ENCODE measurements around the gene PDRG1. TPM values are rescaled to one million over a fixed set of nuclear protein-coding genes. Genes with fewer than 3 reads are reported as not detected.

Gene PDRG1
- total RNA-seq, 1 donor from 2014 or later = 15.8 TPM

GRCh38 chr20:31967830-31968249, 16.0 kb upstream of the PDRG1 start, which contains the start of gene XKR7:
TSS of gene XKR7 (plus strand) at chr20:31968151. CDS start at chr20:31968176, 25 bp downstream.
- DNase-seq (ENCODE audit: extremely low read depth, low read depth, low spot score) = no peak

DNA sequence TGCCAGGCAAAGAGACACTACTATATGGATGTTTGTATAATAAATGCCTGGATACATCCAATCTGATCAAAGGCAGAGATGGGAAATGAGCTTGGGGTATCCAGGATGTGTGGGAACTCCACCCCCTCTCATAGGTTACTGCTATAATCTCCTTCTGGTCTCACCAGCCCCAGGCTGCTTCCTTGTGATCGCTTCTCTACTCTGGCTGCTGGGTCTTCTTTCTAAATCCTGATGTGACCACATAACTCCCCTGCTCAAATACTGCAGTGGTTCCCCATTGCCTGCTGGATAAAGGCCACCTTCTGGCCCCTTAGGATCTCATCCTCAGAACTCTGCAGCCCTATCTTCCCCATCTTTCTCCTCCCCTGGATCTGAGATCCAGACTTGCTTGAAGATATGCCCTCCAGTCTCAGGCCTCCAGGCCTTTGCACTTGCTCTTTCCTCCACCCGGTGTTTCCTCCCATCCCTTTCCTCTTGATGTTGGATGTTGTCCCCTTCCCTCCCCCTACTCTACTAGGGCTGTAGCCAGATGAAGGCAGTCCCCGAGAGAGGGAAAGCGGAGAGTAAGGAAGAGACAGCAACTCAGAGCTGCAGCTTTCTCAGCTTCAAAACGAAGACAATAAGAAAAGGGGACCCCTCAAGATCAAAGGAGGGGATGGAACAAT, 15.3 kb upstream of the PDRG1 start:
- no peak for DNase-seq (ENCODE audit: extremely low read depth, low read depth, low spot score)

DNA sequence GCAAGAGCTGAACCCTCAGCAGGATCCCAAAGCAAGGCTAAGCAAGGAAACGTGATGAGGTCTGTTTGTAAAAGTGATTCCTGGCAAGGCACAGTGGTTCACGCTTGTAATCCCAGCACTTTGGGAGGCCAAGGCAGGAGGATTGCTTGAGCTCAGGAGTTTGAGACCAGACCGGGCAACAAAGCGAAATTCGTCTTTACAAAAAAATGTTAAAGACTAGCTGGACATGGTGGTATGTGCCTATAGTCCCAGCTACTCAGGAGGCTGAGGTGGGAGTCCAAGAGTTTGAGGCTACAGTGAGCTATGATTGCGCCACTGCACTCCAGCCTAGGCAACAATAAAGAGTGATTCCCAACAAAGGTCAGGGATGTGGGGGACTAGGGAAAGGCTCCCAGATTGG, 12.0 kb upstream of the PDRG1 start:
- DNase-seq (ENCODE audit: extremely low read depth, low read depth, low spot score) = no peak

- no peak for DNase-seq (ENCODE audit: extremely low read depth, low read depth, low spot score)
These were observed 10.9 kb upstream of the PDRG1 start for GRCh38 chr20:31962761-31963160.

DNA sequence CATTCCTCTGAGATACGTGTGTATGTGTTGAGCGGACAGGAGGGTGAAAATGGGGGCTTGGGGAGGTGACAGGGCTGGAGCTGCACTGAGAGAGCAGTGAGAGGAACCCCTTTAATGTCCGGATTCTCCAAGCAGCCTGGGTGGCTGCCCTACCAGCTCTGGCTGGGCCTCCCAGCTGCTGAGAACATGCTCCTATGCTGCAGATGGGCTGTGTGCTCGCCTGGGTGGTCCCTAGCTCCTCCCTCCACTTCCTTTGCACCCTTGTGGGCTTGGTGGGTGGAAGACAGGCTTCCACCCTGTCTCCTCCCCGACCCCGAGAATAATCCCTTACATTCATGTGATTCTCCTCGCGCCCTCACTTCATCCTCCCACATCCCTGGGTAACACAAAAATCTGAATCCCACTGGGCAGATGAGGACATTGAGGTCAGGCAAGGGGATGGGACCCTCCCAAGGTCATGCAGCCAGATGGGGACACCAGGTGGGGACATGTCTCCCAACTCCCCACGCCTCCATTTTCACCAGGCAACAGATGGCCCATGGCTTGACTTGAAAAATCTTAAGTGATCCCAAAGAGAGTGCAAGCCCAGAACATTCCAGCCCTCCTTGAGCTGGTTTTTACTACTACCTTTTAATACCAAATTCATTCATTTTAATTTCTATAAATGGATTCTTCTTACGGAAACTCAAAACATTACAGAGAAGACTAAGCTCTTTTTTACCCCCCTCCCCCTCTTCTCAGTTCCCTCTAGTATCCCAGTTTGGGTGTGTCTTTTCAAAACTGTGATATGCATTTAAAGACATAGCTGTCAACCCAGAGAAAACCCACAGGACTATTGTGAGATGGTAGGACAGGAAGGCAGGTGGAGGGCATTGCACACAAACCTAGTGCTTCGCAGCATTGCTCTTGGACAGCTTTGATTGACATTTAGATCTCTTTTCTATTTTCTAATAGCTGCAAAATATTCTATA, 5.0 kb upstream of the PDRG1 start:
- DNase-seq (ENCODE audit: extremely low read depth, low read depth, low spot score) = no peak

DNA sequence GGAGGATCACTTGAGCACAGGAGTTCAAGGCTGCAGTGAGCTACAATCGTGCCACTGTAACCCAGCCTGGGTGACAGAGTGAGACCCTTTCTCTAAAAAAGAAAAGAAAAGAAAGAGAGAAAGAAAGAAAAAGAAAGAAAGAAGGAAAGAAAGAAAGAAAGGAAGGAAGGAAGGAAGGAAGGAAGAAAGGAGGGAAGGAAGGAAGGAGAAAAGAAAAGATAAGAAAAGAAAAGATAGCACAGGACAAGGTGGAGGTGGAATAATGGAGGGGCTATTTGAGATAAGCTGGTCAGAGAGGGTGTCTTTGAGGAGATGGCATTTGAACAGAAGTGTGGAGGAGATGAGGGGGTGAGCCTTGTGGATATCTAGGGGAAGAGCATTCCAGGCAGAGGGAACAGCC, 2.7 kb upstream of the PDRG1 start:
- DNase-seq (ENCODE audit: extremely low read depth, low read depth, low spot score) = no peak

GRCh38 chr20:31953556-31954148, 1.8 kb upstream of the PDRG1 start:
- no peak for DNase-seq (ENCODE audit: extremely low read depth, low read depth, low spot score)

GRCh38 chr20:31951203-31951529, 680 bp downstream of the PDRG1 start:
- no peak for DNase-seq (ENCODE audit: extremely low read depth, low read depth, low spot score)

DNA sequence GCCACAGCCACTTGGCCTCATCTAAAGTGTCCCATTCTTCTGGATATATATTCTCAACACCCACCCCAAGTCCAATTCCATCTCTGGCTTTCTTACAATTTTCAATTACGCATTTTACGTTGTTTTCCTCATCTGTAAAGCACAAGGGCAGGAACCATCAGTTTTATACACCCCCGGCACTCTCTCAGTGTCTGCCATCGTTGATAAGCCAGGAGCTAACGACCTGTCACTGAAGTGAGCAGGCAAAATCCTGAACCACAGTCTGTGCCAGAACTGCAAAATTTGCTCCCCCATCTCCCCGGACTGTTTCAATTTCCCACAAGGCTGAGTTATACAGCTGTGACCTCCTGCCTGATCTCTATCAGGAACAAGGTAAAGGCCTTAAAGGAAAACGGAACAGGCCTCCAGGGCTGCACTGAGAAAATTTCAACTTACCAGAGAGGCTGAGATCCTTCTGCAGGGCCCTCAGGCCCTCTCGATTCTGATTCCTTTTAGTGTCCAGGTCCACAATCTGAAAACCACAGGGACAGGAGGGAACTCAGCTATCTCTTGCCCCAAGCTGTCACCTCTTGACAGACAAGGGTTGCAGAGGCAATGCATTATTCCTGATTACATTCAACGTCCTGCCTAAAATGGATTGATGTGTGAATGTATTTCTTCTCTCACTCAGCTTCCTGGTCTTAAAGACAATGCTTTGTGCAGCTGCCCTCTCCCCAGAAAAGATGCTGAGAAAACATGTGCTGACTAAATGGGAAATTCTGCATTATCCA, 1.8 kb downstream of the PDRG1 start:
- DNase-seq (ENCODE audit: extremely low read depth, low read depth, low spot score) = no peak

- DNase-seq (ENCODE audit: extremely low read depth, low read depth, low spot score) = no peak
These were observed 3.8 kb downstream of the PDRG1 start for GRCh38 chr20:31948008-31948407.

DNA sequence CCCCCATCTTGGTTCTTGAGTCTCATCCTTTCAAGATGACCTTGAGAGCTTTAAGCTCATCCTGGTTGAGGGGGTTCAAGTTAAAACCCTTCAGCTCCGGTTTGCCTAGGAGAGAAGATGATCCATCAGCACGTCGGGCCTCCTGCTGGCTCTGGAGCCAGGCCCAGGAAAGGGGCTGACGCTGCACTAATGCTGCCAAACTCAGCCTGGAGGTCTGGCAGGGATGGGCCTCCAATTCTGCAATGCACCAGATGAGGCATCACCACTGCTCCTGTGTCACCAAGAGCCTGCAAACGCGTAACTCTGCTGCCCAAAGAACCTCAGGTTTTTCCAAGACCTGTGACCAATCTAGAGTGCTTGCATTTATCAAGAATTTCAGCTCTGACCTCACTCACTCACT, 6.1 kb downstream of the PDRG1 start:
- no peak for DNase-seq (ENCODE audit: extremely low read depth, low read depth, low spot score)

DNA sequence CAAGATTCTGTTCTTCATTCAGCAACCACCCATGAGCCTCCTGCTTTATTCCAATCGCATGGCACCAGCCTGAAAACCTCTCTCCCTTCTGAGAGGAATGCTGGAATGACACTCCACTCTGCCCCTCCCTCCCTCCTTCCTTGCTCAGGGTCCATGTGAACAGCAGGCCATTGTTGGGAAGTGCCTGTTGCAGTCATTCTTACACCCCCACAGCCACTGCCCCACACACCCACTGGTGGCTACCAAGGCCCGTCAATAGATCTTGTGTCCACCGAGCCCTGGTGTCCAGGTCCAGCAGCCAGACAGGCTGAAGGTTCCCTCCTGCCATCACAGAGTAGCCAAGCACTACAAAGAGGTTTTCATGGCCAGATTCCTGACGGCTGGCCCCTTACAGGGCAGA, 6.5 kb downstream of the PDRG1 start:
- DNase-seq (ENCODE audit: extremely low read depth, low read depth, low spot score) = no peak

DNA sequence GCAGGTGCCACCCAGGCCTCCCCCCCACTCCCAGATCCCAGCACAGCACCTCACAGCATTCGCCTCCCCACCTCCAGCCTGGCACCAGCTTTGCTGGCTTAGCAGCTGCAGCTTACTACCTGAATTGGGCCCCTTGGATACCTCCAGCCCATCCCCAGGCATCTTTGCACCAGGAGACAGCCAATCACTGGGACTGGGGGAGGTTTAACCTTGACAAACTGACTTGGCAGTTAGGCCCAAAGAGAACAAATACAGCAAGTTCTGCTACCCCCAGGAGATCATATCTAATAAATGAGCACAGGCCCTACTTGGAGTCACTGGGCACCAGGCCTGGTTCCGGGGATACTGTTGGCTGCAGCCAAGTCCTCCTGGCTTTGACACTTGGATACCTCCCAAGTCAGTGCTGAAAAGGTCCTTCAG, 8.8 kb downstream of the PDRG1 start:
- no peak for DNase-seq (ENCODE audit: extremely low read depth, low read depth, low spot score)

GRCh38 chr20:31939661-31940060, 12.2 kb downstream of the PDRG1 start:
- no peak for DNase-seq (ENCODE audit: extremely low read depth, low read depth, low spot score)

- DNase-seq (ENCODE audit: extremely low read depth, low read depth, low spot score) = no peak
These were observed 14.0 kb downstream of the PDRG1 start for GRCh38 chr20:31937820-31938219.

DNA sequence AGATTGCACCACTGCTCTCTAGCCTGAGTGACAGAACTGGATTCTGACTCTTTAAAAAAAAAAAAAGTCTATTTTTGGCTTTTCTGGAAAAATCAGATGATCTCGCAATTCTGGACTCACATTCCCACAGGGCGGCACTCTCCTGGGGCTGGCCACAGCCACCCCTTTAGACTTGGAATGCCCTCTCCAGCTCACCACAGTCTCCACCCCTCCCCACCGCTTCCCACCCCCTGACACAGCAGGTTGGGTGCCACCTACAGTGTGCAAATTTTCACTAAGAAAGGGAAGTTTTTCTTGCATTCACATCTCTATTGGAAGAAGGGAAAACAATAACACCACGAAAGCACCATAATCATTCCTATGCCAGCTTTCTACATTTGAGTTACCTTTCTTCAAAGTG, 15.4 kb downstream of the PDRG1 start:
- no peak for DNase-seq (ENCODE audit: extremely low read depth, low read depth, low spot score)

DNA sequence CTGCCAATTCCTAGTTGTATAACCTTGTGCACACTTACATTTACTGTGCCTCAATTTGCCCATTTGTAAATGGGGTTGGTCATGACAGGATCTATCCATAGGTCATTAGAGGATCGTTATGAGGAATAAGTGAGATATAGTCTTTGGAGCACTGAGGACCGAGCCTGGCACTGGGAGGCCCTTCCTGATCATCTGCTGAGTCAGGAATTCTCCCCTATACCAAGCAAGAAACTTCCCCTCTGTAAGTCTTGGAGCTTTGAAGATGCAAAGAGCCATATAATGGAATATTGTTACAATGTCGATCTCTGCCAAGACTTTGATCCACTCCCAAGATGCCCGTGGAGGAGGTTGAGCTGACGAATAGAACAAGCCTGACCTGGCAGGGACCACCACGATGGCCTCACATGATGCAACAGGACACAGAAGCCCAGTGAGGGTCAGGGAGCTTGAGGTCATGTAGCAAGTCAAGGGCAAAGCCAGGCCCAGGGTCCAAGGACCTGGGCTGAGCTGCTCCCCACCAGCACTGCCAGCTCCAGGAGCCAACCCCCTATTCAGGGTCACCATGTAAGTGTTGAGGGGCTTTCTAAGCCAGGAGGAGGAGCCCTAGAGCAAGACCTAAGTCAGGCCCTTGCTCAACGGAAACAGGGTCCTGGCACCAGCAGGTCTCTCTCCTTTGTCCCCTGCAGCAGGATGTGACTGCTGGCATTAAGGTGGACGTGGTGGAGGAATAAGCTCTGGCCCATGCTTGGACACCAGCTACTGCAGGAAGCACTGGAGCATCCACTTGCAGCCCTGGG, 16.7 kb downstream of the PDRG1 start:
- no peak for DNase-seq (ENCODE audit: extremely low read depth, low read depth, low spot score)

DNA sequence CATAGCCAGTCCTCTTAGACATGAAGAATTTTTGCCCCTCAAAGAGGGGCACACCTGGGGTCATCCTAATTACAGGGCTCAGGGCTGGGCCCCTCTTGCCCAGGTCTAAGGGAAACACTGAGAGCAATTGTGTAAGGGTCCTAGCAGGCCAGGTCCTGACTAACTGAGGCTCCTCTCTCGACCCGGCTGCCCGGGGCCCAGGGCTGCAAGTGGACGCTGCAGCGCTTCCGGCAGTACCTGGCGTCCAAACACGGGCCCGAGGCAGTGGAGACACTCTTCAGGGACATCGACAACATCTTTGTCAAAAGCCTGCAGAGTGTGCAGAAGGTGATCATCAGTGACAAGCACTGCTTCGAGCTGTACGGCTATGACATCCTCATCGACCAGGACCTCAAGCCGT, 17.4 kb downstream of the PDRG1 start:
- no peak for DNase-seq (ENCODE audit: extremely low read depth, low read depth, low spot score)

DNA sequence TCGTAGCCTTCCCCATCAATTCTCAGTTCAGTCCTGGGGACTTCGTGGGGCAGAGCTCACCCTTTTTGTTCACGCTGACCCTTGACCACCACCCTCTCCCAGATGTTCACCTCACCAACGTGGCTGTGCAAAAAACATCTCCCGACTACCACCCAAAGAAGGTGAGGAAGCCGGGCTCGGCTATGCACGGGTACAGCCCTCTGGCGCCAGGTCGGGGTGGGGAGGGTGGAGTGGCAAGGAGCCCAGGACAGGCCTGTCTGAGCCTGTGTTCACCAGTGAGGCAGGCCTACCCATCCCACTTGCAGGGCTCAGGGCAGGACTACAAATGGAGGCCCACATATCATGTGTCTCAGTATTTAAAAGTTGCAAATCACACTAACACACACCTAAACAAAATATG, 18.1 kb downstream of the PDRG1 start:
- DNase-seq (ENCODE audit: extremely low read depth, low read depth, low spot score) = no peak

DNA sequence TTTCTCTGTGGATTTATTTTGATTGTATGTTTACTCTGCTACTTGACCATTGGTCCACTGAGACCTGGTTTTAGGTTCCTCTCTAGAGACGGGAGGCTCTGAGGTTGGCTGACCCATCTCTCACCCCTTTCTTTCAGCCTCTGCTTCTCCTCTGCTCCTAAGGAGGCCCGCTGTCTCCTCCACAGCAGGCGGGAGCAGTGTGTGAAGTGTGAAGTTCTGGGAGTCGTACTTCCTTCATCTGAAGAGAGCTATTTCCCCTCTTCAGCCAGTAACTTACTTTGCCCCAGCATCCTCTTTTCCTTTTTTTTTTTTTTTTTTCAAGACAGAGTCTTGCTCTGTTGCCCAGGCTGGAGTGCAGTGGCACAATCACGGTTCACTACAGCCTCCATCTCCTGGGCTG, 21.1 kb downstream of the PDRG1 start:
- DNase-seq (ENCODE audit: extremely low read depth, low read depth, low spot score) = no peak

All from glomerular endothelial cell (primary cell).